ENCODE measurements around the gene P2RY6.

The P2RY6 gene

DNA sequence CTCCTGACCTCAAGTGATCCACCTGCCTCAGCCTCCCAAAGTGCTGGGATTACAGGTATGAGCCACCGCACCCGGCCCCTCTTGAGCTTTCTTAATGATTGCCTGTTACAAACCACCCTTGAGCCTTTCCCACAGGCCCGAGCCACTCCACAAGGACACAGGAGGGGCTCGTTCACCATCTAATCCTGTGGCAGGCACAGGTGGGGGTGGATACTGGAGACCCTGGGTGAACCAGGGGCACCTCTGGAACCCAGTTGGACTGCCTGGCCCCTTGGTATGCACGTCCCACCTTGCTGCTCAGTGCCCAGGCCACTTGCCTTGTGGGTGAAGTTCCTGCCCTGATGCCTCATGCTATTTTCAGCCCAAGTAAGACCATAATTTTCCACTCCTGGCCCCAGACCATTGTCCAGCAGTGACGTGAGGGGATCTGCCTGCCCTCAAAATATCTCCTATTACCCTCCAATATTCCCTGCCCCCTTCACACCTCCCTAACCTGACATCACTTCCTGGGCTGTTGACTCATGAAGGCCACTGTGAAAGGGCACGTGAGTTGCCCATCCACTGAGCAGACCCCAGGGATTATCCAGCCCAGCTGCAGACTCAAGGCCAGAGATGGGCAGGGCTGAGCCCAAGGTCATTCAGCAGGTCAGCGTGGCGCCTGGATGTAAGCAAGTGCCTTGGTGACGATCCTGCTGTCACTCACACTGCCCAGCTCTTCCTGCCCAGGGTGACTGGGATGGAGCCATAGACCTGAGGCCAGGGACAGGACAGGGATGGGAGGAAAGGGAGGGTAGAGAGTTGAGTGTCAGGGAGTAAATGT lies 34.5 kb upstream of the P2RY6 start:
- no peak overlapping the region for H3K4me3 ChIP-seq (ENCODE audit: low read depth, low read length)
- no peak for DNase-seq (ENCODE audit: low read depth)
- TF ChIP-seq, protein P1, sequence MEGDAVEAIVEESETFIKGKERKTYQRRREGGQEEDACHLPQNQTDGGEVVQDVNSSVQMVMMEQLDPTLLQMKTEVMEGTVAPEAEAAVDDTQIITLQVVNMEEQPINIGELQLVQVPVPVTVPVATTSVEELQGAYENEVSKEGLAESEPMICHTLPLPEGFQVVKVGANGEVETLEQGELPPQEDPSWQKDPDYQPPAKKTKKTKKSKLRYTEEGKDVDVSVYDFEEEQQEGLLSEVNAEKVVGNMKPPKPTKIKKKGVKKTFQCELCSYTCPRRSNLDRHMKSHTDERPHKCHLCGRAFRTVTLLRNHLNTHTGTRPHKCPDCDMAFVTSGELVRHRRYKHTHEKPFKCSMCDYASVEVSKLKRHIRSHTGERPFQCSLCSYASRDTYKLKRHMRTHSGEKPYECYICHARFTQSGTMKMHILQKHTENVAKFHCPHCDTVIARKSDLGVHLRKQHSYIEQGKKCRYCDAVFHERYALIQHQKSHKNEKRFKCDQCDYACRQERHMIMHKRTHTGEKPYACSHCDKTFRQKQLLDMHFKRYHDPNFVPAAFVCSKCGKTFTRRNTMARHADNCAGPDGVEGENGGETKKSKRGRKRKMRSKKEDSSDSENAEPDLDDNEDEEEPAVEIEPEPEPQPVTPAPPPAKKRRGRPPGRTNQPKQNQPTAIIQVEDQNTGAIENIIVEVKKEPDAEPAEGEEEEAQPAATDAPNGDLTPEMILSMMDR (IDR thresholded peaks at IDR 0.05; ENCODE audit: control insufficient read depth, extremely low read depth, insufficient read depth), result no peak

DNA sequence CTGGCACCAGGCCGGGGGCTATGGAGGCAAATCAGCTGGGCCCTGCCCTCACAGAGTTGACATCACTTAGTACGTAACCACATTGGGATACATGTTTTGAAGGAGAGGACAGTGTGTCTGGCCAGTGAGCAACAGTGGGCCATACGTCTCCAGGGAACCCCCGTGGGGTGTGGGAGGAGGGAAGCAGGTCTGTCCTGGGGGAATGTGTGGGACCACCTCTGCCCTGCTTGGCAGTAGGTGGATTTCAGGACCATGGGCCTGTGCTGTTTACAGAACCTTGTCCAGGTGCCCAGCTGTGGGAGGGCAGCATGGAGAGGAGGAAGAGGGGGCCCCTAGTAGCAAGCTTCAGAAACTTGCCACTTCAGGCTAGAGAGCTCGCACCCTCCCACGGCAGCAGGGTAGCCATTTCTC lies 33.0 kb upstream of the P2RY6 start:
- TF ChIP-seq, protein P1 (IDR thresholded peaks at IDR 0.05; ENCODE audit: control insufficient read depth, extremely low read depth, insufficient read depth), result no peak
- H3K4me3 ChIP-seq (ENCODE audit: low read depth, low read length), result no peak overlapping the region

DNA sequence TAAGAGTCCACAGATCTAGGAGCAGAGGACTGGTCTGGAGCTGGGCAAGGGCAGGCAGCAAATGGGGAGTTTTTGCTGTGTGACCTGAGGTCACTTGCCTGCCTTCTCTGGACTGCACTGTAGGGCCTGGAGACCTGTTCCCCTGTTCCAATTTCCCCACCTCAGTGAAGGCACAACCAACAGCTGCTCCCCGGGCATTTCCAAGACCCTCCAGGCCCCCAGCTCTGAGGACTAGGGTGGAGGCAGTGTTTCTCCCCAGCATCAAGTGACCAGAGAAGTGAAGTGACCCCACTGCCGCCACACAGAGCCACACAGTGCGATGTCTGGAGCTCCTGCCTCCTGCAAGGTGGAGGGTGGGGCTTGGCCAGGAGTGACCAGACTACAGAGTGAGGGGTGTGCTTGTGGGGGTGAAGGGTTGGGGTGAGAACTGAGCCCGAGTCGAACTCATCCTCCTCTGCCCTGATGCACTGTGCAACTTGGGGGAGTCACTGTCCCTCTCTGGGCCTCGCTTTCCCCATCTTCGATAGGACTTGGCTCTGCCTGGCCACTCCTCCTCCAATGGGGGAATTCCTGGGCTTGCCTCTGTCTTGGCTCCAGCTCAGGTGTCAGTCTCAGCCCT lies 32.5 kb upstream of the P2RY6 start:
- no peak for DNase-seq (ENCODE audit: low read depth)
- H3K4me3 ChIP-seq (ENCODE audit: low read depth, low read length), result no peak overlapping the region
- TF ChIP-seq, protein P1 (IDR thresholded peaks at IDR 0.05; ENCODE audit: control insufficient read depth, extremely low read depth, insufficient read depth), result no peak

More for the DNA sequence above, 33.0 kb upstream of the P2RY6 start:
- DNase-seq (ENCODE audit: low read depth), result no peak

DNA sequence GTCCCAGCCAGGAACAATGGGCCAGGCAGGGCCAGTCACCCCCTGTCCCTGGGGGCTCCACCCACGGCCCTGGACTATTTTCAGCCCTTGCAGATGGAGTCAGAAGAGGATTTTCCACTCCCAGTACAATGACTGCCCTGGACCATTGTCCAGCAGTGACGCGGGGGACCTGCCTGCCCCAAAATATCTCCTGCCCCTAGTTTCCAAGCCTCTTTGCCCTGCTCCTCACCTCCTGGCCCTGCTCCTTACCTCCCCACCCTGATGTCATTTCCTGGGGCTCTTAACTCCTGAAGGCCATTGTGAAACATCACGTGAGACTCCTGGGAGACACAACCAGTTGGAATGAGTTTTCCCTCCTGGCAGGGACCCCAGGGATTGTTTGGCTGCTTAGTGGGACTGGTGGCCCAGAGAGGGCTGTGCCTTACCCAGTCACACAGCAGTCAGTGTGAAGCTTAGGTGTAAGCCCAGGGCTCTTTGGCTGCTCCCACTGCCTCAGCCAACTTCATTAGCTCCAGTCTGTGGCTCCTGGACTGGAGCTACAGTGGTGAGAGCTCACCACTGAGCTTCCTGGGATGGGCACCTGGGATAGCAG lies 31.9 kb upstream of the P2RY6 start:
- no peak for DNase-seq (ENCODE audit: low read depth)
- TF ChIP-seq, protein P1 (IDR thresholded peaks at IDR 0.05; ENCODE audit: control insufficient read depth, extremely low read depth, insufficient read depth), result no peak

DNA sequence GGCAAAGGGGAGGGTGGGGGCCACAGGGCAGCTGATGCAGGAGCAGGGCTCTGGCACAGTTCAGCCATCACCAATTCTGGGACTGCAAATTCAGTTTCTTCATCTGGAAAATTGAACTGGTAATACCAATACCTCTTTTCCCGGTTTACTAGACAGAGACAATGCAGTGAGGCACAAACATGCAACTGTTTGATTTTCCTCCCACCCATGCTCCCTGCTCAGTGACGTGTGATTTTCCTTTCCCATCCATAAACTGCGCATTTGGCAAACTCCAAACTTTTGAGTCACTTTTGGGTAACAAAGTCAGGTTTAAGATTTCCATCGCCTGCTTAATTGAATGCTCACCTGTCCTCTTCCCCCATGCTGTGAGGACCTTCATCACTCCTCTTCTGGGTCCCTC lies 30.8 kb upstream of the P2RY6 start:
- no peak overlapping the region for H3K4me3 ChIP-seq (ENCODE audit: low read depth, low read length)
- no peak for DNase-seq (ENCODE audit: low read depth)

More for the DNA sequence above, 31.9 kb upstream of the P2RY6 start:
- no peak overlapping the region for H3K4me3 ChIP-seq (ENCODE audit: low read depth, low read length)

DNA sequence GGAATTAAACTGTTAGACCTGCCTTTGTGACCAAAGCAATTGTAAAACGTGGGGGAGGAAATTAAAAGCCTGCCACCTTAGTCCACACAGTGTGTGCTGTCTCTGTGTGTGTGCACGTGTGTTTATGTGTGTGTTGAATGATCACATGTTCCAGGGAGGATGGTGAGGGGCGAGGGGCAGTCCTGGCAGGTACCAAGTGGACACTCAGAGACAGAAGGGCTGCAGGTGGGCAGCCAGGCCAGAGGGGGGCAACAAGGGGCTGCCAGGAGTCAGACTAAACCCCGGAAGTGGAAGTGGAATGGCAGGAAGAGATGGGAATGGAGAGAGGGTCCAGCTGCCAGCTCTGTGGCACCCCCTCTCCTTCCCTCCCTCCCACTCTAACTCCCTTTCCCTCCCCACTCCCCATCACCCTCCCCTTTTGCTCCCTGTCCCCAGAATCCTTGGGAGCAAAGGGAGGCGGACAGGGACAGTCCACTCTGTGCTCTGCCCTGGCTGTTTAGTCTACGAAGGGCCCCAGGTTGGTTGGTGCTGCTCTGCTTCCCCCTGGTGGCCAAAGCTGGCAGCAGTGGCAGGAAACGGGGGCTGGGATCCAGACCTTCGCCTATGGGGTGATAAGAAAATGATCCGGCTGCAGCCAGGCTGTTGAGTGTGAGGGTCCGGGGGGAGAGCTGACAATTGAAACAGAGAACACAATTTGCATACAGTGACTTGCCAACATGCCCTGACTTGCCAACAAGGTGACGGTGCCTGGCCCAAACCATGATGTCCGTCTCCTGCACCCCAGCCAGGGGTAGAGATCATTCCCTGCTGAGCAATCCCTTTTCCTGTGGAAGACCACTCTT lies 29.7 kb upstream of the P2RY6 start:
- no peak overlapping the region for H3K4me3 ChIP-seq (ENCODE audit: low read depth, low read length)
- DNase-seq (ENCODE audit: low read depth), result no peak
- TF ChIP-seq, protein P1 (IDR thresholded peaks at IDR 0.05; ENCODE audit: control insufficient read depth, extremely low read depth, insufficient read depth), result peak; percentile 97

More for the DNA sequence above, 30.8 kb upstream of the P2RY6 start:
- TF ChIP-seq, protein P1 (IDR thresholded peaks at IDR 0.05; ENCODE audit: control insufficient read depth, extremely low read depth, insufficient read depth), result no peak
